ENCODE measurements around the gene FNTB.
"Not testable (repeated sequence)": the region's sequence is repeated elsewhere in the genome, so short reads cannot be mapped to it uniquely, and the experiment has no call there.

DNA sequence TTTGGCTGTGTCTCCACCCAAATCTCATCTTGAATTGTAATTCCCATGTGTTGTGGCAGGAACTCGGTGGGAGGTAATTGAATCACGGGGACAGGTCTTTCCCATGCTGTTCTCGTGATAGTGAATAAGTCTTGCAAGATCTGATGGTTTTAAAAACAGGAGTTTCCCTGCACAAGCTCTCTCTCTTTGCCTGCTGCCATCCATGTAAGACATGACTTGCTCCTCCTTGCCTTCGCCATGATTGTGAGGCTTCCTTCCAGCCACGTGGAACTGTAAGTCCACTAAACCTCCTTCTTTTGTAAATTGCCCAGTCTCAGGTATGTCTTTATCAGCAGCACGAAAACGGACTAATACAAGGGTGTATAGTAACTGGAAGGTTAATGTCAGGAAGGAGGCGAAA lies 101.1 kb downstream of the FNTB start:
- not testable (repeated sequence) for TF ChIP-seq SRF (IDR thresholded peaks at IDR 0.05; ENCODE audit: low read depth, low read length); SUZ12 (IDR thresholded peaks at IDR 0.05; ENCODE audit: low read length); POLR2A (IDR thresholded peaks at IDR 0.05; ENCODE audit: control extremely low read depth in 1 of 2, low read depth in 2 of 2, low read length in 2 of 2); SP4 (IDR thresholded peaks at IDR 0.05; ENCODE audit: low read length); RFX5 (IDR thresholded peaks at IDR 0.05; ENCODE audit: borderline replicate concordance, low read depth, low read length); TCF12 (IDR thresholded peaks at IDR 0.05; ENCODE audit: low read depth, low read length); BACH1 (IDR thresholded peaks at IDR 0.05; ENCODE audit: low read length); BRCA1 (IDR thresholded peaks at IDR 0.05; ENCODE audit: low read depth, low read length); TAF7 (optimal IDR thresholded peaks at IDR 0.05; ENCODE audit: borderline replicate concordance, low read depth, low read length); POLR2AphosphoS5 (IDR thresholded peaks at IDR 0.05; ENCODE audit: low read depth, low read length)
- TF ChIP-seq, protein P1, sequence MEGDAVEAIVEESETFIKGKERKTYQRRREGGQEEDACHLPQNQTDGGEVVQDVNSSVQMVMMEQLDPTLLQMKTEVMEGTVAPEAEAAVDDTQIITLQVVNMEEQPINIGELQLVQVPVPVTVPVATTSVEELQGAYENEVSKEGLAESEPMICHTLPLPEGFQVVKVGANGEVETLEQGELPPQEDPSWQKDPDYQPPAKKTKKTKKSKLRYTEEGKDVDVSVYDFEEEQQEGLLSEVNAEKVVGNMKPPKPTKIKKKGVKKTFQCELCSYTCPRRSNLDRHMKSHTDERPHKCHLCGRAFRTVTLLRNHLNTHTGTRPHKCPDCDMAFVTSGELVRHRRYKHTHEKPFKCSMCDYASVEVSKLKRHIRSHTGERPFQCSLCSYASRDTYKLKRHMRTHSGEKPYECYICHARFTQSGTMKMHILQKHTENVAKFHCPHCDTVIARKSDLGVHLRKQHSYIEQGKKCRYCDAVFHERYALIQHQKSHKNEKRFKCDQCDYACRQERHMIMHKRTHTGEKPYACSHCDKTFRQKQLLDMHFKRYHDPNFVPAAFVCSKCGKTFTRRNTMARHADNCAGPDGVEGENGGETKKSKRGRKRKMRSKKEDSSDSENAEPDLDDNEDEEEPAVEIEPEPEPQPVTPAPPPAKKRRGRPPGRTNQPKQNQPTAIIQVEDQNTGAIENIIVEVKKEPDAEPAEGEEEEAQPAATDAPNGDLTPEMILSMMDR (IDR thresholded peaks at IDR 0.05; ENCODE audit: control extremely low read depth in 1 of 3, insufficient read depth in 1 of 3, low read depth in 1 of 3, low read length in 3 of 3): not testable (repeated sequence)
